IMR-90 (cell line): ENCODE data around the gene SLC33A1.

Experiments used
- CHD1 ChIP-seq: IDR thresholded peaks from 2 replicates; pipeline ENCODE4 v1.6.1; 2012; ENCODE audit warnings: low read depth, low read length, improper control_type of control experiment
- MAZ ChIP-seq: IDR thresholded peaks from 2 replicates; pipeline ENCODE4 v1.6.1; 2012; ENCODE audit warnings: low read depth, mild to moderate bottlenecking, low read length, improper control_type of control experiment, moderate library complexity, borderline replicate concordance
- RCOR1 ChIP-seq: IDR thresholded peaks from 2 replicates; pipeline ENCODE4 v1.6.1; 2012; ENCODE audit warnings: mild to moderate bottlenecking, low read length, improper control_type of control experiment; ENCODE audit not compliant: insufficient replicate concordance
- TF ChIP-seq, protein P1 (sequence below): conservative IDR thresholded peaks from 2 replicates; pipeline ENCODE4 v1.5.1; 2012; ENCODE audit warnings: mild to moderate bottlenecking, low read depth, low read length, improper control_type of control experiment
- TF ChIP-seq, protein P2 (sequence below): fragments of 150-350 bp; IDR thresholded peaks from 2 replicates; pipeline ENCODE4 v1.6.1; 2017; ENCODE audit warnings: mild to moderate bottlenecking, antibody characterized with exemption, low read length, low read depth

DNA sequence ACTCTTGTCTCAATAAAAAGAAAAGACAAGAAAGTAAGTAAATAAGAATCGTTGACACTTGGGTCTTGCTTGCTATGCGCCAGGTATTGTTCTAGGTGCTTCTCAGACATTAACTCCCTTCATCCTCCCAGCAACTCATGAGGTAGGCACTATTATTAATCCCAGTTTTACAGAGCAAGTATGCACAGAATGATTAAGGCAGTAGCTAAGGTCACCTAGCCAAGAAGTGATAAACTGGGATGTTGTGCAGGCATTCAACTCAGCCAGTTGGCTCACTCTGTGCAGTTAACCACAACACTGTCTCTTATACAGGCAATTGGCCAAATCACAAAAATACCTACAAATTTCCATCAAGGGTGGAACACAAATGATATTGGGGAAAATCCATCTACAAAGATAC lies 46.4 kb downstream of the SLC33A1 start:
- TF ChIP-seq, protein P1, sequence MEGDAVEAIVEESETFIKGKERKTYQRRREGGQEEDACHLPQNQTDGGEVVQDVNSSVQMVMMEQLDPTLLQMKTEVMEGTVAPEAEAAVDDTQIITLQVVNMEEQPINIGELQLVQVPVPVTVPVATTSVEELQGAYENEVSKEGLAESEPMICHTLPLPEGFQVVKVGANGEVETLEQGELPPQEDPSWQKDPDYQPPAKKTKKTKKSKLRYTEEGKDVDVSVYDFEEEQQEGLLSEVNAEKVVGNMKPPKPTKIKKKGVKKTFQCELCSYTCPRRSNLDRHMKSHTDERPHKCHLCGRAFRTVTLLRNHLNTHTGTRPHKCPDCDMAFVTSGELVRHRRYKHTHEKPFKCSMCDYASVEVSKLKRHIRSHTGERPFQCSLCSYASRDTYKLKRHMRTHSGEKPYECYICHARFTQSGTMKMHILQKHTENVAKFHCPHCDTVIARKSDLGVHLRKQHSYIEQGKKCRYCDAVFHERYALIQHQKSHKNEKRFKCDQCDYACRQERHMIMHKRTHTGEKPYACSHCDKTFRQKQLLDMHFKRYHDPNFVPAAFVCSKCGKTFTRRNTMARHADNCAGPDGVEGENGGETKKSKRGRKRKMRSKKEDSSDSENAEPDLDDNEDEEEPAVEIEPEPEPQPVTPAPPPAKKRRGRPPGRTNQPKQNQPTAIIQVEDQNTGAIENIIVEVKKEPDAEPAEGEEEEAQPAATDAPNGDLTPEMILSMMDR: no peak
- no peak for TF ChIP-seq MAZ
- no peak for TF ChIP-seq CHD1
- TF ChIP-seq RCOR1: no peak
- TF ChIP-seq, protein P2, sequence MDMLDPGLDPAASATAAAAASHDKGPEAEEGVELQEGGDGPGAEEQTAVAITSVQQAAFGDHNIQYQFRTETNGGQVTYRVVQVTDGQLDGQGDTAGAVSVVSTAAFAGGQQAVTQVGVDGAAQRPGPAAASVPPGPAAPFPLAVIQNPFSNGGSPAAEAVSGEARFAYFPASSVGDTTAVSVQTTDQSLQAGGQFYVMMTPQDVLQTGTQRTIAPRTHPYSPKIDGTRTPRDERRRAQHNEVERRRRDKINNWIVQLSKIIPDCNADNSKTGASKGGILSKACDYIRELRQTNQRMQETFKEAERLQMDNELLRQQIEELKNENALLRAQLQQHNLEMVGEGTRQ: no peak
